OCI-LY3 (cell line): Measurements from ENCODE around the gene AP3M1.

ENCODE experiments used
- H2AFZ ChIP-seq: fragments of 200-600, 300-600 bp; shearing (Covaris generic); 2 replicates; pipeline ENCODE4 v1.6.0; 2014; ENCODE audit warnings: antibody characterized with exemption, low read depth, low read length
- H3K27ac ChIP-seq: fragments of 200-600, 300-600 bp; sonication (generic); 2 replicates; pipeline ENCODE4 v1.5.1; 2014; ENCODE audit warnings: mild to moderate bottlenecking, low read length, moderate library complexity, mixed read lengths
- H3K27me3 ChIP-seq: fragments of 200-600, 300-600 bp; sonication (generic); 2 replicates; pipeline ENCODE4 v1.6.1; 2014; ENCODE audit warnings: low read depth, low read length, mixed read lengths
- H3K36me3 ChIP-seq: fragments of 200-600, 300-600 bp; sonication (generic); replicated peaks from 2 replicates; pipeline ENCODE3; 2014; ENCODE audit warnings: low read depth, low read length, mixed read lengths
- H3K4me1 ChIP-seq: fragments of 300-600, 200-600 bp; sonication (generic); 2 replicates; pipeline ENCODE4 v1.6.1; 2014; ENCODE audit warnings: low read length, mixed read lengths
- H3K4me2 ChIP-seq: fragments of 200-600, 300-600 bp; sonication (generic); 2 replicates; pipeline ENCODE4 v1.6.1; 2014; ENCODE audit warnings: low read length, mixed read lengths
- H3K4me3 ChIP-seq: fragments of 300-600, 200-600 bp; sonication (generic); 2 replicates; pipeline ENCODE4 v1.5.1; 2014; ENCODE audit warnings: antibody characterized with exemption, mild to moderate bottlenecking, low read length, moderate library complexity
- H3K79me2 ChIP-seq: fragments of 300-600, 200-600 bp; shearing (Covaris generic); 2 replicates; pipeline ENCODE4 v1.6.1; 2014; ENCODE audit warnings: mild to moderate bottlenecking, low read length, mixed read lengths
- H3K9ac ChIP-seq: fragments of 300-600, 200-600 bp; shearing (Covaris generic); 2 replicates; pipeline ENCODE4 v1.6.0; 2014; ENCODE audit warnings: mild to moderate bottlenecking, low read length, moderate library complexity
- H3K9me3 ChIP-seq: fragments of 200-600, 300-600 bp; shearing (Covaris generic); 2 replicates; pipeline ENCODE4 v1.6.1; 2014; ENCODE audit warnings: low read length, mixed read lengths; ENCODE audit not compliant: insufficient read depth
- H4K20me1 ChIP-seq: fragments of 200-600, 300-600 bp; sonication (generic); 2 replicates; pipeline ENCODE4 v1.6.1; 2016; ENCODE audit warnings: low read length, mixed read lengths; ENCODE audit not compliant: insufficient read depth
- CTCF ChIP-seq: fragments of 200-600, 300-600 bp; sonication (generic); IDR thresholded peaks from 2 replicates; pipeline ENCODE4 v1.5.1; 2014; ENCODE audit warnings: antibody characterized with exemption, low read length, low read depth
- EZH2phosphoT487 ChIP-seq: fragments of 200-600 bp; shearing (Covaris generic); IDR thresholded peaks from 2 replicates; pipeline ENCODE4 v1.6.1; 2018; ENCODE audit warnings: antibody characterized with exemption, mixed run types, low read depth

AP3M1 gene

GRCh38 chr10:74156919-74157289 lies 6.3 kb upstream of the AP3M1 start:
- Histone ChIP-seq H2AFZ (no peak overlapping the region), H3K79me2 (peaks cover 14% of the 10 kb centered on the region), H3K27ac (no peak overlapping the region), H4K20me1 (no peaks in the 10 kb centered on the region), H3K9ac (no peak overlapping the region), H3K4me3 (no peak overlapping the region), H3K4me1 (peaks cover 5% of the 10 kb centered on the region), H3K36me3 (no peaks in the 10 kb centered on the region), H3K9me3 (no peaks in the 10 kb centered on the region), H3K27me3 (no peaks in the 10 kb centered on the region), H3K4me2 (no peak overlapping the region)
- TF ChIP-seq EZH2phosphoT487: no peak
- no peak for TF ChIP-seq CTCF

GRCh38 chr10:74153676-74154075 lies 3.0 kb upstream of the AP3M1 start:
- H3K27me3 ChIP-seq: no peaks in the 10 kb centered on the region
- H3K4me2 ChIP-seq: no peak overlapping the region
- no peaks in the 10 kb centered on the region for H3K9me3 ChIP-seq
- H3K36me3 ChIP-seq: no peaks in the 10 kb centered on the region
- H3K9ac ChIP-seq: no peak overlapping the region
- no peaks in the 10 kb centered on the region for H4K20me1 ChIP-seq
- no peak overlapping the region for H3K4me3 ChIP-seq
- peaks cover 40% of the 10 kb centered on the region for H3K79me2 ChIP-seq
- H3K4me1 ChIP-seq: peaks cover 10% of the 10 kb centered on the region
- TF ChIP-seq EZH2phosphoT487 (no peak), CTCF (no peak)
- H3K27ac ChIP-seq: no peak overlapping the region
- no peak overlapping the region for H2AFZ ChIP-seq

DNA sequence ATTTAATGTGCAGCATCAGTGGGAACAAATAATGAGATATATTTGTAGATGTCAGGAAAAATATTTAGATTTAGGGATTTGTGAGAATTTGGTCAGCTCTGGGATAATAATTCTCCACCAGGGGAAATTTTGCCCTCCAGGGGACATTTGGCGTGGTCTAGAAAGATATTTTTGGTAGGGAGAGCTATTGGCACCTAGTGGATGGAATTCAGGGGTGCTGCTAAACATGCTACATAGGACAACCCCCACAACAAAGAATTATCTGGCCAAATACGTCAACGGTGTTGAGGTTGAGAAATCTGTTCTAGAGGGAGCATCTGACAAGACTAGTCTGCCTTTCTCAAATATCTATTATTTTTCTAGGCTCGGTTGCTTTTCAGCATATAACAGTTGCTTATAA lies 2.5 kb upstream of the AP3M1 start:
- TF ChIP-seq EZH2phosphoT487 (no peak), CTCF (no peak)
- Histone ChIP-seq H3K36me3 (no peaks in the 10 kb centered on the region), H4K20me1 (no peaks in the 10 kb centered on the region), H3K4me1 (peaks cover 10% of the 10 kb centered on the region), H3K9ac (no peak overlapping the region), H3K79me2 (peaks cover 45% of the 10 kb centered on the region), H3K9me3 (no peaks in the 10 kb centered on the region), H3K27me3 (no peaks in the 10 kb centered on the region), H3K4me2 (no peak overlapping the region), H3K4me3 (no peak overlapping the region), H3K27ac (no peak overlapping the region), H2AFZ (no peak overlapping the region)

DNA sequence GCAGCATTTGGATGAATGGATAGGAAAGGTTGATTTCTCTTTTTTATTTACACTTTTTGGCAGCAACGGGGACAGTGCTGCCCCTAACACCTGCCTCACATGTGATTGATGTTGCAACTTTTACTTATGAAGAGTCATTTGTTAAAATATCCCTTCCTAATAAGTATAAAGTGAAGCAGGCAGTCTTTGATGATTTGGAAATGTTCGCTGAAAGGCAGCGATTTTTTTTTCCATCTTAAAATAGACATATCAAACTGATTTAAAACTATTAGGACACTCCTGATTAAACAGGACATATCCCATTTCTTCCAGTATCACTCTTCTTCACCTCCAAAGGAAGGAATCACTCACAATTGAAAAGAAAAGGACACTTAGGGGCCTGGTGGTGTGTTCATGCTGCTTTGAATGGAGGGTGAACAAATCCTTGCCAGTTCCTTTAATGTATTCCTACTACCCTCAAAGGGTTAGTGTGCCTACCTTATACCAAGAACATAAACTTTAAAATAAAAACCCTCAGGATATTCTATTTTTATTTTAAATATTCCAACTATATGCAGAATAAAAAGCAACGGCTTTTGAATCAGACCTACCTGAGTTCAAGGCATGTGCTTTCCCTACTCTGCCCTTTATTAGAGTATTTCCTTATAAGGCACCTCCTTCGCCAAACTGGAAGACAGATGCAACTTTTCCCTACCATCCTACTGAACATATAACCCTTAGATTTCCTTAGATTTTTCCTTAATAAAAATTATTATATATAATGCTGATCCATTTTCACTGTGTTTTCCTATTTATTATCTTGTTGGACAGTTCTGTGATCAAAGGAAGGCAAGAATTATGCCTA lies 1.5 kb upstream of the AP3M1 start:
- no peak for TF ChIP-seq CTCF
- TF ChIP-seq EZH2phosphoT487: no peak
- H3K36me3 ChIP-seq: no peaks in the 10 kb centered on the region
- no peaks in the 10 kb centered on the region for H3K27me3 ChIP-seq
- no peak overlapping the region for H3K27ac ChIP-seq
- peak overlapping the region; percentile 66 for H3K9ac ChIP-seq
- peak overlapping the region; percentile 77 for H2AFZ ChIP-seq
- peak overlapping the region; percentile 77 for H3K4me2 ChIP-seq
- peaks cover 49% of the 10 kb centered on the region for H3K79me2 ChIP-seq
- H4K20me1 ChIP-seq: no peaks in the 10 kb centered on the region
- H3K9me3 ChIP-seq: no peaks in the 10 kb centered on the region
- H3K4me3 ChIP-seq: peak overlapping the region; percentile 97
- H3K4me1 ChIP-seq: peaks cover 10% of the 10 kb centered on the region
